Measurements from ENCODE around the gene INTS7. TPM values are rescaled to one million over a fixed set of nuclear protein-coding genes. Genes with fewer than 3 reads are reported as not detected.

The INTS7 gene
- polyA plus RNA-seq, 1 donor (not counting 4 experiments of a cell fraction or from before 2014, with no cell fraction given), result 27.2 TPM

GRCh38 chr1:211896958-211897357, 138.4 kb downstream of the INTS7 start:
- H3K36me3 ChIP-seq (ENCODE audit: control insufficient read depth in 2 of 2, extremely low read depth in 1 of 2, insufficient read depth in 2 of 2, low read length in 2 of 2), result no peaks in the 10 kb centered on the region
- H3K9ac ChIP-seq (ENCODE audit: control insufficient read depth, extremely low read depth, insufficient read depth, low read length), result no peak overlapping the region
- H3K4me3 ChIP-seq (ENCODE audit: control insufficient read depth in 2 of 3, extremely low read depth in 1 of 3, insufficient read depth in 2 of 3, low read depth in 1 of 3, low read length in 3 of 3), result no peak overlapping the region
- H3K9me3 ChIP-seq (ENCODE audit: control insufficient read depth, low read depth, low read length), result no peaks in the 10 kb centered on the region
- H3K9me1 ChIP-seq (ENCODE audit: control insufficient read depth, extremely low read depth, insufficient read depth, low read length), result no peaks in the 10 kb centered on the region
- DNase-seq (ENCODE audit: low read depth, low spot score), result no peak
- no peaks in the 10 kb centered on the region for H4K20me1 ChIP-seq (ENCODE audit: control insufficient read depth, extremely low read depth, insufficient read depth, low read length)
- TF ChIP-seq CTCF (optimal IDR thresholded peaks at IDR 0.05 in 1 of 3, IDR thresholded peaks at IDR 0.05 in 1 of 3, conservative IDR thresholded peaks at IDR 0.05 in 1 of 3; ENCODE audit: extremely low read depth in 1 of 3, insufficient read depth in 2 of 3, low read length in 3 of 3) (no peak), EZH2 (IDR thresholded peaks at IDR 0.05; ENCODE audit: low read length) (no peak)
- no peaks in the 10 kb centered on the region for H3K4me1 ChIP-seq (ENCODE audit: control insufficient read depth, extremely low read depth, insufficient read depth, low read length)
- no peak overlapping the region for H2AFZ ChIP-seq (ENCODE audit: control insufficient read depth, low read length)
- H3K27ac ChIP-seq (ENCODE audit: control insufficient read depth, insufficient read depth, low read length), result no peak overlapping the region
- FAIRE-seq, result no peak
- H3K4me2 ChIP-seq (ENCODE audit: control insufficient read depth, extremely low read depth, insufficient read depth, low read depth, low read length), result no peak overlapping the region
- dilution Hi-C loops (cut with MboI; ENCODE audit: extremely low pct_ligation_motif_present, low sequenced_read_pairs), result no loop called here
- no peaks in the 10 kb centered on the region for H3K27me3 ChIP-seq (ENCODE audit: control insufficient read depth, extremely low read depth, insufficient read depth, low read length)
- H3K79me2 ChIP-seq (ENCODE audit: control insufficient read depth, insufficient read depth, low read length), result no peaks in the 10 kb centered on the region

GRCh38 chr1:211895126-211895759, 140.1 kb downstream of the INTS7 start:
- Histone ChIP-seq H3K36me3 (ENCODE audit: control insufficient read depth in 2 of 2, extremely low read depth in 1 of 2, insufficient read depth in 2 of 2, low read length in 2 of 2) (no peaks in the 10 kb centered on the region), H3K27ac (ENCODE audit: control insufficient read depth, insufficient read depth, low read length) (no peak overlapping the region), H3K9me1 (ENCODE audit: control insufficient read depth, extremely low read depth, insufficient read depth, low read length) (no peaks in the 10 kb centered on the region), H4K20me1 (ENCODE audit: control insufficient read depth, extremely low read depth, insufficient read depth, low read length) (no peaks in the 10 kb centered on the region), H3K9me3 (ENCODE audit: control insufficient read depth, low read depth, low read length) (no peaks in the 10 kb centered on the region), H3K4me2 (ENCODE audit: control insufficient read depth, extremely low read depth, insufficient read depth, low read depth, low read length) (no peak overlapping the region), H3K4me3 (ENCODE audit: control insufficient read depth in 2 of 3, extremely low read depth in 1 of 3, insufficient read depth in 2 of 3, low read depth in 1 of 3, low read length in 3 of 3) (no peak overlapping the region), H3K79me2 (ENCODE audit: control insufficient read depth, insufficient read depth, low read length) (no peaks in the 10 kb centered on the region), H3K9ac (ENCODE audit: control insufficient read depth, extremely low read depth, insufficient read depth, low read length) (no peak overlapping the region), H3K27me3 (ENCODE audit: control insufficient read depth, extremely low read depth, insufficient read depth, low read length) (no peaks in the 10 kb centered on the region), H3K4me1 (ENCODE audit: control insufficient read depth, extremely low read depth, insufficient read depth, low read length) (no peaks in the 10 kb centered on the region), H2AFZ (ENCODE audit: control insufficient read depth, low read length) (no peak overlapping the region)
- DNase-seq (ENCODE audit: low read depth, low spot score) (no peak), FAIRE-seq (no peak)
- dilution Hi-C loops (cut with MboI; ENCODE audit: extremely low pct_ligation_motif_present, low sequenced_read_pairs), result no loop called here
- no peak for TF ChIP-seq EZH2 (IDR thresholded peaks at IDR 0.05; ENCODE audit: low read length)
- TF ChIP-seq CTCF (optimal IDR thresholded peaks at IDR 0.05 in 1 of 3, IDR thresholded peaks at IDR 0.05 in 1 of 3, conservative IDR thresholded peaks at IDR 0.05 in 1 of 3; ENCODE audit: extremely low read depth in 1 of 3, insufficient read depth in 2 of 3, low read length in 3 of 3), result no peak
